G401 (cell line): ENCODE data around the gene C4orf50. TPM values are rescaled to one million over a fixed set of nuclear protein-coding genes. Genes with fewer than 3 reads are reported as not detected.
A peak's percentile ranks its signal among the peaks of the same experiment; 100 is the strongest.

Source experiments
- DNase-seq: peaks from one replicate; pipeline ENCODE4 v3.0.0-alpha.2; 2015; ENCODE audit warnings: low spot score
- in situ Hi-C: cut with HindIII; loops from 2 replicates; pipeline ENCODE4 v1.10.0; 2016; ENCODE audit warnings: low sequenced_read_pairs, mixed read lengths
- total RNA-seq: library from RNA; depleted of rRNA; stranded (reverse); fragments of >200 nt; shearing (Covaris generic); gene quantifications from 2 replicates; pipeline ENCODE4 v1.2.3, GENCODE V29; 2014

Gene C4orf50
- total RNA-seq, 1 experiment from 2014 or later = not detected

- DNase-seq = no peak
- in situ Hi-C loops = no loop called here
Observed at GRCh38 chr4:6044805-6045204, 26.6 kb upstream of the C4orf50 start.

DNA sequence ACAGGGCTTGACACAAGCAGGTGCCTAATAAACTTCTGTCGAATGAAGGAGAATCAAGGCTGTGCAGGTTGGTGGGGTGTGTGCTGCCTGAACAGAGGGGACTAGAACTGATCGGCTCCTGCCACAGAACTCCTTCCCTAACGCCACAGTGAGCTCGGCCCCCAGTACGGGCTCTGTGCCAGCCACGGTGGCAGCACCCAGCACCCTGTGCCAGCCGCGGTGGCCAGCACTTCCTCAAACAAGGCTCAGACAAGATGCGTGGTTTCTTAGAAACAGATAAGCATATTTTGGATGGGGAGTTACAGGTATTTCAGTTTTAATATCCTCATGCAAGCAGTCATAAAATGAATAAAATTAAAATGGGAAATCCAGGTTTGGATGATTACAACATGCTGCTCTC, 26.0 kb upstream of the C4orf50 start:
- in situ Hi-C loops = no loop called here
- no peak for DNase-seq

- in situ Hi-C loops = no loop called here
- no peak for DNase-seq
Observed at GRCh38 chr4:6043843-6044242, 25.6 kb upstream of the C4orf50 start.

- DNase-seq = no peak
- in situ Hi-C loops = no loop called here
Observed at GRCh38 chr4:6043188-6043587, 25.0 kb upstream of the C4orf50 start.

DNA sequence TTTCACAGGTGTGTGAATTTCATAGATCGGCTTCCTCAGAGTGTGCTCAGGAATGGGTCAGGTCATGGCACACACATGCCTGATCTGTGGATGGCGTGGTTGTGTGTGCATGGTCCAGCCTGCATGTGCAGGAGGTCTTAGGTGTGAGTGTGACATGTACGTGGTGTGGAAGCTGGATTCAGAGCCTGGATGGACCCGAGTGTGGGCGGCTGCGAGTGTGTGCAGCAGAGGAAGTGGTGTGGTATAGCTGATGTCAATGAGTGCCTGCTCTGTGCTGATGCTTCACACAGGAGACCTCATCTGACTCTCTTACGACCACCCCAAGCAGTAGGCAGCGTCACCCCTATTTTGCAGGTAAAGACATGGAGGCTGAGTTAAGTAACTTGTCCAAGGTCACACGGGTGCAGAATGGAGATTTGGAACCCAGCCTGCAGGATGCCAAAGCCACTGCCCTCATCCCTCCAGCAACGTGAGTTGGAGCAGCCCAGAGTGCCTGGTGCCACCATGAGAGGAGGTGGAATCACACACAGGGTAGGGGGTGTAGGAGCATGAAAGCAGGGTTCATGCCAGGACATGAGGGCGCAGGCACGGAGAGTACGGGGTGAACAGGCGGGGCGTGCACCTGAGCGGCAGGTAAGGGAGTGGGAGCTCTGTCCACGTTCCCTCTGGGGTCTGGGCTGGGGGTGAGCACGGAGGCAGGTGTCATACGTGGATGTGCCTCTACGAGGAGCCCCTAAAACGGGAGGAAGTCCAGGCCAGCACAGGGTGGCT, 24.2 kb upstream of the C4orf50 start:
- in situ Hi-C loops = no loop called here
- DNase-seq = no peak

DNA sequence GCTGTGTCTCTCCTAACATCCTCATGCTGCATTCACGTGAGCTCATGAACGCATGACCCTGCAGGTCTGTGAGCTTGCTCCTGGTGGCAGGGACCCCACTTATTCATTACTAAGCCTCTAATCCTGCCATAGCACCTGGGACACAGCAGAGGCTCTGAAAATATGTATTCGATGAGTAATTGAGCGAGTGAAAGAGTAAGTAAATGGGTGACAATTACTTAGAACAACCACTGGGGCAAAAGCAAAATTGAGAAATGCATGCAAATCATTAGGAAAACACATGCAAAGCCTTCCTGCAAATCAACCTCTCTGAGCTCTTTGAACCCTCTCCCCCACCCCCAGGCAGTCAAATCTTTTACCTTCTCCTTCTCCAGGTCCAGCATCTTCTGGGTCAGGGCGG, 23.6 kb upstream of the C4orf50 start:
- in situ Hi-C loops = no loop called here
- DNase-seq = no peak

DNA sequence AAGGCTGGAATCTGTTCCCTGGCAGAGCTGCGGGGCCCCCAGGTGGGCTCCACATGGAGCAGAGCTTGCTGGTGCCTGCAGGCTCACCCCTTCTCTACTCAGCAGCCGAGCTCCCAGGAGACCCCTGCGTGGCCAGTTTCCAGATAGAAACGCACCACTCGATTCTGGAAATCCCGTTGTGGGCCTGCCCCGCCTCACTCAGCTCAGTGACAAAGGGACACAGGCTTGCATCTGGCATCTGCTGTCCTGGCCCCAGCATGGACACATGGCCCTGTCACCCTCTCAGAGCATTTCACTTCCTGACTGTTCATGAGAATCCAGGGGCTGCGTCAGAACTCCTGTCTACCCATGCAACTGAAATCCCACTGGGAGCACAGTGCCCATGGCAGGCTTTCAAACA, 20.5 kb upstream of the C4orf50 start:
- no peak for DNase-seq
- in situ Hi-C loops = no loop called here

DNA sequence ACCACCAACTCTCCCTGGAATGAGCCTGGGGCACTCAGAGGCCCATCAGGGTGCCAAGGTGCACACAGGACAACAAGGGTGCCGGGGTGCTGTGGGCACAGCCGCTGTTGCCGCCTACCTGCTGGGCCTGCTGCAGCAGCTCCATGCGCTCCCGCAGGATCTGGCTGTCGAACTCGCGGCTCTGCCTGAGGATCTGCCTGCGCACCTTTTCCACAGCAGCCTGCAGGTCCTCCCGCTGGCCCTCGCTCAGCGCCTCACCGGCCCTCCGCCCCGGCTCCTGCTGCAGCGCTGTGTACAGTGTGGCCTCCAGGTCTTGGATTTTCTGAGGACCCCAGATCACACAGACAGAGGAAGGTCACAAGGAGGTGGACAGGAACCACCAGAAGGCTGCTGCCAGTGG, 17.6 kb upstream of the C4orf50 start:
- in situ Hi-C loops = no loop called here
- DNase-seq = no peak

GRCh38 chr4:6033381-6033780, 15.2 kb upstream of the C4orf50 start:
- DNase-seq = no peak
- in situ Hi-C loops = no loop called here

DNA sequence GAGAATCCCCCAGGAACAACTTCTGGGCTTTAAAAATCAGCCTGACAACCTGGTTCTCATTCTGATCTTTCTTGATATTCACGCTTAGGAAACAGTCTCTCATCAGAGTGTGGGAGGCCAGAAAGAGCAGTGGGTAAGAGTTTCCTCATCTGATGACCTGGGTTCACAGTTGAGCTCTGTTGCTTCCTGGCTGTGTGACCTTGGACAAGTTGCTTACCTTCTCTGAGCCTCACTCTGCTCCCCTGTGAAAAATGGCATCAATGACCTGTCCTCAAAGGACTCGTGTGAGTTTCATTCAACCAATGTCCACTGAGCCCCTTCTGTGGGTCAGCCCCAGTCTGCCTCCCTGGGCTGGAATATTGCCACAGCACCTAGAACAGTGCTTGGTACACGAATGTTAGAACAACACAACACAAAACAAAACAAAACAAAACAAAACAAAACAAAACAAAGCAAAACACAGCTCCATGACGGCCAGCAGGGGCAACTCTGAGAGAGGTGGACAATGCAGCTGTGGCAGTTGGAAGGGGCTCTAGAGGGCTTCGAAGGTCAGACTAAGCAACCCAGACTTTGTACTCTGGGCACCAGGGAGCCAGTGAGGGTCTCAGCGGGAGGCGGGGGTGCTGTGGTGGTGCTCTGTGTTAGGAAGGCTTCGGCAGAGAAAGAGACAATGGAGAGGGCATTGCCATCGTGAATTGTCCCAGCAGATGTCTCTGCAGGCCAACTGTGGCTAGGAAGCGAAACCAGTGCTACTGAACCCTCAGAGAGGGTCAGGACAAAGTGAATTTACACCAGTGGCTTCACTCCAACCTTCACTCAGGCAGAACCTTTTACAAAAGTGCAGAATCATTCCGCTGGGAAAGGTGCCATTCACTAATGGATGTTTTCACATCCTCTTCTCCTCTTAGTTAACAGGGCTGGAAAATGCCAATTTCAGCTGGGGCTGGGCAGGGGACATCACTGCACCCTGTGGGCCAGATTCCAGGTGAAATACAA, 14.3 kb upstream of the C4orf50 start:
- in situ Hi-C loops = no loop called here
- DNase-seq = peak; percentile 27

GRCh38 chr4:6031846-6032245, 13.6 kb upstream of the C4orf50 start:
- DNase-seq = no peak
- in situ Hi-C loops = no loop called here

- in situ Hi-C loops = no loop called here
- no peak for DNase-seq
Observed at GRCh38 chr4:6030679-6031078, 12.4 kb upstream of the C4orf50 start.

DNA sequence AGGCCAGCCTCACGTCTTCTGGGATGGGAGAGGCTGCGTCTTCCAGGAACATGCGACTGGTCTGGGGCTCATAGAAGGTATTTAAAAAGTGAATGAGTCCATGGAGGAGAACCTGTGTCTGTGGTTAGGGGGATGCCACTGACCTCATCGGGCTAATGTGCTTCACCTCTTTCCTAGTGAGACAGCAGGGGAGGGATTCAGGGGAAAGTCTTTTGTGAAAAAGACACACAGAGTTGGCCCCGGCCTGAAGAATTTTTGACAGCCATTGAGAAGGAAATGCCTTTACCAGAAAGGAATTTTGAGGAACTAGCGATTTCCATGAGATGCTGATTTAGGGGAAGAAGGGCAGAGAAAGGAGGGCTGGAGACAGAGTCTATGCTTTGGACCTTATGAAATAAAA, 11.0 kb upstream of the C4orf50 start:
- in situ Hi-C loops = no loop called here

GRCh38 chr4:6028168-6028567, 9.9 kb upstream of the C4orf50 start:
- no peak for DNase-seq
- in situ Hi-C loops = no loop called here

More for the DNA sequence above, 11.0 kb upstream of the C4orf50 start:
- no peak for DNase-seq

GRCh38 chr4:6027392-6027791, 9.2 kb upstream of the C4orf50 start:
- in situ Hi-C loops = no loop called here
- peak; percentile 90 for DNase-seq

GRCh38 chr4:6024313-6024960, 6.2 kb upstream of the C4orf50 start:
- in situ Hi-C loops = no loop called here
- DNase-seq = peak; percentile 60

DNA sequence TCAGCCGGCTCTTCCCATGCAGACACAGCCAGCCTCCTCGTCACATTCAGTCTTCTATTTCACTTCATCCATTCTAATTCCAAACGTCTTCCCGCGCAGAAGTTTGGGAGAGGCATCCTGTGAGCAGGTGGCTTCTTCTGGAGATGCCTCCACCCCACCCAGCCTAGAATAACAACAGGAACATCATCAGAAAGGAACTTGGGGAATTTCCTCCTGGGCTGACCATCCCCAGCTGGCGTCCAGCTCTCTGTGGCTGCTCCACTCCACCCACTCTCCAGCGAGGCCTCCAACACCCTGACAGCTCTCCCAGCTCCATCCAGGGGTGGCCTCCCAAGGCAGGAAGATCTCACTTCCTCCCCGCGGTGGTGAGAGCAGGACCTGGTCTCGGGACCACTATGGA, 5.5 kb upstream of the C4orf50 start:
- no peak for DNase-seq
- in situ Hi-C loops = no loop called here

- DNase-seq = no peak
- in situ Hi-C loops = no loop called here
Observed at GRCh38 chr4:6022607-6023288, 4.5 kb upstream of the C4orf50 start.
